ENCODE results near the gene ZPR1.

ZPR1 gene

DNA sequence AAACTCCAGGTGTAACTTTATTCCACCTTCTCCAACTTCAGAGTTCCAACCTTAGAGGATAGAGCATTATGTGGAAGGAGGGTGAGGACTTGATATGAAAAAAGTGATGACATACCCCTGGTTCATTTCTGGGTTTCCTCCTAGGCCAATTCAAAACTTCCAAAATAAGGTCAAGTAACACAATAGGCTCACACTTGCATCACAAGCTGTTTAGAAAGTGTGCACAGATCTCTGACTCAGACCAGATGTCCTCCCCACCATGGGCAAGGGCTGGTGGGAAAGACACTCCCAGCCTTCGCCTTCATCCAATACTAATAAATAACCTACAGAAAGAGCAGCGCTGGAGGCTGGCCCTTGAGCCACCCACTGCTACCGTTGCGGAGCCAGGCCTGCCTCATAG is 9.3 kb downstream of the ZPR1 start:
- Histone ChIP-seq H3K9me2 (replicated peaks; ENCODE audit: low read depth, low read length) (no peaks in the 10 kb centered on the region), H4K20me1 (ENCODE audit: insufficient read depth, low read length, poor library complexity, severe bottlenecking) (peaks cover 5% of the 10 kb centered on the region), H3K9ac (ENCODE audit: low read depth, low read length, poor library complexity, severe bottlenecking) (no peak overlapping the region), H3F3A (ENCODE audit: low read depth) (0 out of 2 replicates have a peak, but pooled peaks cover 3% of the 10 kb centered on the region), H3K4me2 (ENCODE audit: low read depth, low read length, poor library complexity, severe bottlenecking) (no peak overlapping the region), H3K4me3 (ENCODE audit: low read length, poor library complexity, severe bottlenecking) (no peak overlapping the region), H3K36me3 (ENCODE audit: insufficient read depth, low read length) (peaks cover 45% of the 10 kb centered on the region), H3K27me3 (ENCODE audit: insufficient read depth, low read length, poor library complexity, severe bottlenecking) (no peaks in the 10 kb centered on the region), H3K9me3 (ENCODE audit: insufficient read depth, low read depth, low read length) (no peaks in the 10 kb centered on the region), H3K4me1 (ENCODE audit: insufficient read depth, low read length, poor library complexity, severe bottlenecking) (peaks cover 19% of the 10 kb centered on the region), H3K79me2 (ENCODE audit: insufficient read depth, low read length) (peaks cover 12% of the 10 kb centered on the region; the same call in 1 of the 2 replicates), H2AFZ (ENCODE audit: low read length) (no peak overlapping the region)
- TF ChIP-seq, protein P1, sequence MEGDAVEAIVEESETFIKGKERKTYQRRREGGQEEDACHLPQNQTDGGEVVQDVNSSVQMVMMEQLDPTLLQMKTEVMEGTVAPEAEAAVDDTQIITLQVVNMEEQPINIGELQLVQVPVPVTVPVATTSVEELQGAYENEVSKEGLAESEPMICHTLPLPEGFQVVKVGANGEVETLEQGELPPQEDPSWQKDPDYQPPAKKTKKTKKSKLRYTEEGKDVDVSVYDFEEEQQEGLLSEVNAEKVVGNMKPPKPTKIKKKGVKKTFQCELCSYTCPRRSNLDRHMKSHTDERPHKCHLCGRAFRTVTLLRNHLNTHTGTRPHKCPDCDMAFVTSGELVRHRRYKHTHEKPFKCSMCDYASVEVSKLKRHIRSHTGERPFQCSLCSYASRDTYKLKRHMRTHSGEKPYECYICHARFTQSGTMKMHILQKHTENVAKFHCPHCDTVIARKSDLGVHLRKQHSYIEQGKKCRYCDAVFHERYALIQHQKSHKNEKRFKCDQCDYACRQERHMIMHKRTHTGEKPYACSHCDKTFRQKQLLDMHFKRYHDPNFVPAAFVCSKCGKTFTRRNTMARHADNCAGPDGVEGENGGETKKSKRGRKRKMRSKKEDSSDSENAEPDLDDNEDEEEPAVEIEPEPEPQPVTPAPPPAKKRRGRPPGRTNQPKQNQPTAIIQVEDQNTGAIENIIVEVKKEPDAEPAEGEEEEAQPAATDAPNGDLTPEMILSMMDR (conservative IDR thresholded peaks at IDR 0.05; ENCODE audit: low read length) = no peak
- no peak for TF ChIP-seq EZH2phosphoT487 (IDR thresholded peaks at IDR 0.05; ENCODE audit: borderline replicate concordance)

DNA sequence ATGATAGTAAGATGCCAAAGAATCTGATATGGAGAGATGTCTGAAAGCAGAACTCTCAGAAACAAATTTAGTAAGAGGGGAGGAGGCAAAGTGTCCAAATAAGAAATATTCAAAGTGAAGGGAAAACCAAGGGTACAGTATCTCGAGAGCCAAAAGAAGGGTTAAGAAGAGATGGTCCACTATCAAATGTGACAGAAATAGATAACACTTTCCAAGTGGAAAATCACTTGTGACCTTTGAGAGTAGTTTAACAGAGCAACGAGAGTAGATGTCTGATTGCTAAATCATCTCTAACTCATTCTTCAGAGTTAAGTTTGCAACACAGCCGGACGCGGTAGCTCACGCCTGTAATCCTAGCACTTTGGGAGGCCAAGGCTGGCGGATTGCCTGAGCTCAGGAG is 10.8 kb downstream of the ZPR1 start:
- H3K9ac ChIP-seq (ENCODE audit: low read depth, low read length, poor library complexity, severe bottlenecking) = no peak overlapping the region
- no peak overlapping the region for H2AFZ ChIP-seq (ENCODE audit: low read length)
- TF ChIP-seq, protein P1 (conservative IDR thresholded peaks at IDR 0.05; ENCODE audit: low read length) = no peak
- no peak for TF ChIP-seq EZH2phosphoT487 (IDR thresholded peaks at IDR 0.05; ENCODE audit: borderline replicate concordance)
- H3K27me3 ChIP-seq (ENCODE audit: insufficient read depth, low read length, poor library complexity, severe bottlenecking) = no peaks in the 10 kb centered on the region
- H3K9me3 ChIP-seq (ENCODE audit: insufficient read depth, low read depth, low read length) = no peaks in the 10 kb centered on the region
- H4K20me1 ChIP-seq (ENCODE audit: insufficient read depth, low read length, poor library complexity, severe bottlenecking) = peaks cover 8% of the 10 kb centered on the region
- 0 out of 2 replicates have a peak, but pooled peaks cover 3% of the 10 kb centered on the region for H3F3A ChIP-seq (ENCODE audit: low read depth)
- H3K4me1 ChIP-seq (ENCODE audit: insufficient read depth, low read length, poor library complexity, severe bottlenecking) = peaks cover 24% of the 10 kb centered on the region
- peaks cover 16% of the 10 kb centered on the region for H3K79me2 ChIP-seq (ENCODE audit: insufficient read depth, low read length)
- H3K9me2 ChIP-seq (replicated peaks; ENCODE audit: low read depth, low read length) = no peaks in the 10 kb centered on the region
- no peak overlapping the region for H3K4me3 ChIP-seq (ENCODE audit: low read length, poor library complexity, severe bottlenecking)
- H3K36me3 ChIP-seq (ENCODE audit: insufficient read depth, low read length) = peaks cover 30% of the 10 kb centered on the region
- H3K4me2 ChIP-seq (ENCODE audit: low read depth, low read length, poor library complexity, severe bottlenecking) = no peak overlapping the region

DNA sequence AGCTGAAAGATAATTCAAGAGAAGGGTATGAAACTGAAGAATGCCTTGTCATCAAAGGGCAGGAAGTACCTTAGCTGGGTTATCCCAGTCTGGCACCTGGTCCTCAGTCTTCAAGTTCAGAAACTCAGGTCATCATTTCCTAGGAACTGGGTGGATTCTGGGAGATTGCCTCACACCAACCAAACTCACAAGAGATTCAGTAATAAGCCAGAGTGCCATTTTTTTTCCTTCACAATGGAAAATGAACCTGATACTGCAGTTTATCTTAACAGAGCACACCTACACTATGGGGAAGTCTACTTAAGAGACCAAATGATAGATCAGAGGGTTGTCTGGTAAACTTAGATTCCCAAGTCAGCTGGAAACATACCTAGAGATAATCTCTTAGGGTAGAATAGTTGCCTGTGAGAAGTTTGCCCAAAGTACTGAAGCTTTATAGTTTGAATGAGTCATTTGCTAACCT is 11.3 kb downstream of the ZPR1 start:
- H3K79me2 ChIP-seq (ENCODE audit: insufficient read depth, low read length) = peaks cover 19% of the 10 kb centered on the region

More for the DNA sequence above, 11.3 kb downstream of the ZPR1 start:
- 0 out of 2 replicates have a peak, but pooled peaks cover 3% of the 10 kb centered on the region for H3F3A ChIP-seq (ENCODE audit: low read depth)
- no peak overlapping the region for H3K9ac ChIP-seq (ENCODE audit: low read depth, low read length, poor library complexity, severe bottlenecking)
- peaks cover 13% of the 10 kb centered on the region for H4K20me1 ChIP-seq (ENCODE audit: insufficient read depth, low read length, poor library complexity, severe bottlenecking)
- no peak overlapping the region for H2AFZ ChIP-seq (ENCODE audit: low read length)
- H3K9me3 ChIP-seq (ENCODE audit: insufficient read depth, low read depth, low read length) = no peaks in the 10 kb centered on the region
- H3K36me3 ChIP-seq (ENCODE audit: insufficient read depth, low read length) = peaks cover 28% of the 10 kb centered on the region
- H3K4me2 ChIP-seq (ENCODE audit: low read depth, low read length, poor library complexity, severe bottlenecking) = no peak overlapping the region
- peaks cover 29% of the 10 kb centered on the region for H3K4me1 ChIP-seq (ENCODE audit: insufficient read depth, low read length, poor library complexity, severe bottlenecking)
- H3K9me2 ChIP-seq (replicated peaks; ENCODE audit: low read depth, low read length) = no peaks in the 10 kb centered on the region
- no peaks in the 10 kb centered on the region for H3K27me3 ChIP-seq (ENCODE audit: insufficient read depth, low read length, poor library complexity, severe bottlenecking)
- no peak overlapping the region for H3K4me3 ChIP-seq (ENCODE audit: low read length, poor library complexity, severe bottlenecking)
- TF ChIP-seq, protein P1 (conservative IDR thresholded peaks at IDR 0.05; ENCODE audit: low read length) = no peak
- no peak for TF ChIP-seq EZH2phosphoT487 (IDR thresholded peaks at IDR 0.05; ENCODE audit: borderline replicate concordance)
